Stimulated activated CD8-positive, alpha-beta memory T cell treated with anti-CD3 and anti-CD28 coated beads, Interleukin-2, amount 100 ng/mL, for 48 hours (primary cell): ENCODE results near the gene SCYGR4.
"Not testable (repeated sequence)": the region's sequence is repeated elsewhere in the genome, so short reads cannot be mapped to it uniquely, and the experiment has no call there.

Source experiments
- DNase-seq, 2 donors: peaks; one replicate each; pipeline ENCODE4 v3.0.0-alpha.2; 2020; ENCODE audit warnings: low read depth in 2 of 2

SCYGR4 gene

GRCh38 chr2:227666631-227667170 lies 49.4 kb downstream of the SCYGR4 start, which contains the start of gene SCYGR5:
SCYGR5 (plus strand) TSS chr2:227666804; CDS start chr2:227666804, 0 bp downstream.
- not testable (repeated sequence) for DNase-seq
